Uterus (tissue), 4 donors: Measurements from ENCODE around the gene RENBP. TPM values are rescaled to one million over a fixed set of nuclear protein-coding genes. Genes with fewer than 3 reads are reported as not detected.

Experiments used
- DNase-seq, 2 donors: peaks; one replicate each; pipeline ENCODE4 v3.0.0-alpha.2; 2019 to 2020
- H3K27ac ChIP-seq, 2 donors: fragments of 200-600 bp; sonication (generic); 1 replicate in 1 of 2; 2 replicates in 1 of 2; pipeline ENCODE4 v1.5.1; 2016 to 2018
- H3K27me3 ChIP-seq, 2 donors: fragments of 200-600 bp; sonication (generic); one replicate each; pipeline ENCODE4 v1.5.1; 2018 to 2019; ENCODE audit warnings: control low read depth in 1 of 2
- H3K36me3 ChIP-seq, 2 donors: fragments of 200-600 bp; sonication (generic); one replicate each; pipeline ENCODE4 v1.5.1; 2019; ENCODE audit warnings: control low read depth in 1 of 2
- H3K4me1 ChIP-seq, 2 donors: fragments of 200-600 bp; sonication (generic); one replicate each; pipeline ENCODE4 v1.5.1; 2018 to 2019; ENCODE audit warnings: control low read depth in 1 of 2
- H3K4me3 ChIP-seq, 2 donors: fragments of 200-600 bp; sonication (generic); 1 replicate in 1 of 2; 2 replicates in 1 of 2; pipeline ENCODE4 v1.5.1; 2018 to 2019; ENCODE audit warnings: mild to moderate bottlenecking in 1 of 2
- H3K9me3 ChIP-seq, 2 donors: fragments of 200-600 bp; sonication (generic); one replicate each; pipeline ENCODE4 v1.5.1; 2019; ENCODE audit warnings: control low read depth in 1 of 2
- CTCF ChIP-seq, 4 experiments: fragments of 200-600 bp in 2 of 4; fragments of 450-650 bp in 2 of 4; sonication (generic) in 2 of 4; IDR thresholded peaks; one replicate each; pipeline ENCODE4 v1.5.1; 2016 to 2019; ENCODE audit warnings: antibody characterized with exemption in 4 of 4, mild to moderate bottlenecking in 2 of 4, moderate library complexity in 1 of 4
- POLR2A ChIP-seq, 2 donors: fragments of 450-650 bp; IDR thresholded peaks; one replicate each; pipeline ENCODE4 v1.6.1; 2016; ENCODE audit warnings: antibody characterized with exemption in 2 of 2, mild to moderate bottlenecking in 1 of 2, moderate library complexity in 1 of 2
- intact Hi-C: fragments of 100-400 bp; cut with DNase I; formaldehyde crosslinking; loops from one replicate; pipeline ENCODE4 v1.15.1; 2023; ENCODE audit warnings: low total_unique reads
- total RNA-seq, 4 donors: library from RNA; depleted of rRNA in 3 of 4; stranded (reverse); fragments of >200 nt in 3 of 4; gene quantifications; one replicate each; pipeline versions ENCODE4 v1.1.0 to v1.2.4, GENCODE V29; 2014 to 2023
- donor health status: DM: yes; HTN: yes; CAD: no.

The RENBP gene
- total RNA-seq, 4 donors from 2014 or later, result 0.77 to 5.9 (median 2.6) TPM

GRCh38 chrX:153945956-153946943 is 1.8 kb upstream of the RENBP start:
- Histone ChIP-seq H3K27ac (no peak overlapping the region), H3K27me3 (no peaks in the 10 kb centered on the region), H3K4me1 (no peaks in the 10 kb centered on the region), H3K4me3 (no peak overlapping the region), H3K36me3 (no peaks in the 10 kb centered on the region), H3K9me3 (no peaks in the 10 kb centered on the region)
- DNase-seq, result no peak
- intact Hi-C loops, result no loop called here
- TF ChIP-seq CTCF (IDR thresholded peaks at IDR 0.05), result no peak
- no peak for TF ChIP-seq POLR2A (IDR thresholded peaks at IDR 0.05)

GRCh38 chrX:153944800-153945150 is 332 bp upstream of the RENBP start:
- Histone ChIP-seq H3K9me3 (no peaks in the 10 kb centered on the region), H3K4me1 (no peaks in the 10 kb centered on the region), H3K36me3 (no peaks in the 10 kb centered on the region), H3K27ac (no peak overlapping the region), H3K27me3 (no peaks in the 10 kb centered on the region), H3K4me3 (no peak overlapping the region)
- DNase-seq, result no peak
- intact Hi-C loops, result no loop called here
- TF ChIP-seq POLR2A (IDR thresholded peaks at IDR 0.05) (no peak), CTCF (IDR thresholded peaks at IDR 0.05) (no peak)

GRCh38 chrX:153941336-153942252 is 2.8 kb downstream of the RENBP start:
- no peak overlapping the region for H3K4me3 ChIP-seq
- intact Hi-C loops, result no loop called here
- no peaks in the 10 kb centered on the region for H3K36me3 ChIP-seq
- DNase-seq, result no peak
- no peak overlapping the region for H3K27ac ChIP-seq
- TF ChIP-seq CTCF (IDR thresholded peaks at IDR 0.05) (no peak), POLR2A (IDR thresholded peaks at IDR 0.05) (no peak)
- no peaks in the 10 kb centered on the region for H3K27me3 ChIP-seq
- H3K9me3 ChIP-seq, result no peaks in the 10 kb centered on the region
- no peaks in the 10 kb centered on the region for H3K4me1 ChIP-seq

- TF ChIP-seq POLR2A (IDR thresholded peaks at IDR 0.05) (no peak), CTCF (IDR thresholded peaks at IDR 0.05) (no peak)
- no peaks in the 10 kb centered on the region for H3K4me1 ChIP-seq
- intact Hi-C loops, result no loop called here
Measured at GRCh38 chrX:153939573-153939972, 4.9 kb downstream of the RENBP start.

More at GRCh38 chrX:153939573-153939972, 4.9 kb downstream of the RENBP start:
- Histone ChIP-seq H3K4me3 (no peak overlapping the region), H3K36me3 (no peaks in the 10 kb centered on the region), H3K9me3 (no peaks in the 10 kb centered on the region), H3K27me3 (no peaks in the 10 kb centered on the region), H3K27ac (no peak overlapping the region)
- no peak for DNase-seq
